GM21825 (cell line): ENCODE results near the gene TNFSF18.
A peak's percentile ranks its signal among the peaks of the same experiment; 100 is the strongest.

ENCODE experiments used
- ATAC-seq: cut with Tn5 transposase; IDR thresholded peaks from one replicate; pipeline ENCODE4 v1.9.1; 2021; ENCODE audit warnings: mild to moderate bottlenecking, moderate library complexity; ENCODE audit not compliant: unreplicated experiment

TNFSF18 gene

GRCh38 chr1:173039626-173040025 is 11.1 kb downstream of the TNFSF18 start:
- ATAC-seq = no peak

- ATAC-seq = no peak
Observed at GRCh38 chr1:173038875-173039554, 11.7 kb downstream of the TNFSF18 start.

- no peak for ATAC-seq
Observed at GRCh38 chr1:173024543-173024942, 26.2 kb downstream of the TNFSF18 start.

DNA sequence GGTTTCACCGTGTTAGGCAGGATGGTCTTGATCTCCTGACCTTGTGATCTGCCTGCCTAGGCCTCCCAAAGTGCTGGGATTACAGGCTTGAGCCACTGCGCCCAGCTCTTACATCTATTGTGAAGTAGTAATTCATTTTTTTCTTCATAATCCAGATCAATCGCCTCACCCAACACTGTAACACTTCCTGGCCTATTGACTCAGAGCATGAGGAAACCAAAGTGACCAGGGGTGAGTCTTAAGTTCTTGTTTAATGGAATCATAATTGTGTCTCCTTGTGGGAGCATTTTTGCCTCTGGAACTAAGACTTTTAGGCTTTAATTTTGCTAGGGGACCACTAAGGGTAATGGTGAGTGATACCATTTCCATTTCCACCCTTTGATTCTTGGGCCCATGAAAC is 27.4 kb downstream of the TNFSF18 start:
- ATAC-seq = no peak

- ATAC-seq = peak; percentile 89
Observed at GRCh38 chr1:173020138-173020750, 30.5 kb downstream of the TNFSF18 start.

- ATAC-seq = no peak
Observed at GRCh38 chr1:173017792-173018191, 32.9 kb downstream of the TNFSF18 start.

DNA sequence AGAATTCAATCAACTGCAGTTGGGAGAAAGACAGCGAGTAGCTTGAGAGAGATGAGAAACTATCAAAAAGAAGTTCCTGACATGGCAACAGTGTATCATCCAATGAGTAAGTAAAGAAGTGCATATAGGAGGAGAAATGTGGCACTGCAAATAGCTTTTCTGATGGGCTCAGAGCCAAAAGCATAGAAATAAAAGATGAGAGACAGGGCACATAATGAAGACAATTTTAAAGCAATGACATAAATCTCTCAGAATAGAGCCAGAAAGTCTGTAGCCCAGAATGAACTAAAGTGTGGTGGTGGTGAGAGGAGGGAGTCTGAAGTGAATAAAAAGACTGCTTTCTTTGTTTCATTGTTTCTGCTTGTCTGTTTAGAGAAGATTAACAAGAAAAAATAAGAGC is 34.3 kb downstream of the TNFSF18 start:
- no peak for ATAC-seq

DNA sequence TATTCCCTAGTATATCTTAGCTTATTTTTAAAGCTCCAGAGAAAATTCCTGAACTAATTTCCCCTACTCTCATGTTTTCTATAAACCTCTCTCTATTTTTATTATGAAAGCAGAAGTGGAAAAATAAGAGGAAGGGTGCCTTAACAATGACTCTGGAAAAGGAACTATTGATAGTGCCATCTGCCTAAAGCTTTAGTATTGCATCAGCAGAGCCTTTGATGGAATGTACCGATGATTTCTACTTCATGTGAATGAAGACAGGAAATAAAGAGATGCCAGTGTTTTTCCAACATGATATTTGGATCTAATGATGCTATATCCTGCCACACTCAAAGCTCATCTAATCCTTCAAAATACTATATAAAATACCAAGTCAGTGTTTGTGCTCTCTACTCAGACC is 35.1 kb downstream of the TNFSF18 start:
- ATAC-seq = no peak

- no peak for ATAC-seq
Observed at GRCh38 chr1:173014160-173014559, 36.6 kb downstream of the TNFSF18 start.

DNA sequence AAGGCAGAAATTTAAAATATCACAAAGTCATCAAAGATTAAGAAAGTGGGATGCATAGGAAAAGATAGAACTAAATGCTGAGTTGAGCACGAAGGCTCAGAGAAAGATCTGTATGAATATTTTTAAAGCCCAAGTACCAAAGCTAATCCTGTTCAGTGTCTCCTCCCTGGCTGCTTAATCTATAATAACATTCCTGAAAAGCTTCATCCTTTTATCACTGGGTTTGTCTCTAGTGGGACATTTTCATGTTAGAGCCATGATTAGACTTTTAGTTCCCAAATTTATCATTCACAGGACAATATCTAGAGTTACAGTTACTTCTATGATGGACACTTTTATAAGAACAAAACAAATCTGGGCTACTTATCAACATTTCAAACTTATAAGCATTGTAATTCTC is 38.6 kb downstream of the TNFSF18 start:
- ATAC-seq = no peak

DNA sequence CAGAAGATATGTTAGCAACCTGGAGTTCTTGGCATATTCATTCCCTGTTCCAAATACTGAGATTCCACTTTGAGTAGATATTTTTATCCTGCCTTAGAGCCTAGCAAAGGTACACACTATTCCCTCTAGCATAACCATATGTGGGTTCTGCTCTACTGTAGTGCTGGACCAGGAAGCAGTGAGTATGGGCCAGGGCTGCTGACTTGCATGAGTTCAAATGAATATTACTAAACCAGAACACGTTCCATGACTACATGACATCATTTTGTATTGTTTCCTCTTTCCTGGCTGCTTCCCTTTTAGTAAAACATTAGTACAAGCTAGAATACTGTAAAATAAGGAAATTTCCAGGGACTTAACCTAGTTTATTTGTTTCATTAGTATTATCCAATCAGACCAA is 41.1 kb downstream of the TNFSF18 start:
- no peak for ATAC-seq

DNA sequence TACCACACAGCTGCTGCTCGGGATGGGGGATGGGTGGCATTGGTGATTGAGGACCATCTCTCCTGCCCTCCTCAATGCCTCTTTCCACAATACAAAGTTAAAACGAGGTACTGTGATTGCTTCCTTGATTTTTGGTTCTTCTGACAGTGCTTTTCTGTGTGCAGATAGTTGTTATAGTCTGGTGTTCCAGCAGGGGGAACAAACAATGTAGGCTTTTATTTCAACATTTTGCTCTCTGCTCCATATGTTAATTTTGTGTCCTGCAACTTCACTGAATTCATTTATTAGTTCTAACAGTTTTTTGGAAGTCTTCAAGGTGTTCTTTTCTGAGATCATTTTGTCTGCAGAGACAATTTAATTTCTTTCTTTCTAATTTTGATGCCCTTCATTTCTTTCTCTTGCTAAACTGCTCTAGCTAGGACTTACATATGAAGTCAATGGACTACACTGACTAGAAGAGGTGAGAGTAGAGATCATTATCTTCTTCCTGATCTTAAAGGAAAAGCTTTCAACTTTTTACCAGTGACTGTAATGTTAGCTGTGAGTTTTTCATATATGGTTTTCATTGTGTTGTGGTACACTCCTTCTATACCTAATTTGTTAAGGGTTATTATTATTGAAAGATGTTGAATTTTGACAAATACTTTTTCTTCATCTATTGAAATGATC is 45.4 kb downstream of the TNFSF18 start:
- ATAC-seq = no peak

GRCh38 chr1:173002891-173003838 is 47.6 kb downstream of the TNFSF18 start:
- ATAC-seq = no peak

DNA sequence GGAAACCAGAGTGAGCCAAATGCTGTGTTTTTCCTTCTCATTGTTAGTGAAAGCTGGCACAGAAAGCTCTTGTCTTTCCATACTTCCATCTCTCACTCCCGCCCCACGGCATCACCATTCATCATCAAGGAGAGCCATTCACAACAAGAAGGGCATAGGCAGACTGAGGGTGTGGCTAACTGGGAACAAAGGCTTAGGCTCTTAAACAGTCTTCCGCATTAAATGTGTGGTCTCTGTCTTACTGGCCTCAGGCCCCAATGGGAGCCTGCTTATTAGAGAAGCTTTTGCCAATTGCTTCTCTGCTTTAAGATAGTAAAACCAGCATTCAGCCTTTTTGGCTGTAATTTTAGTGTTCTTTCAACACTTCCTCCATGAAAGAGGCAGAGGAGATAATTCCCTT is 51.4 kb downstream of the TNFSF18 start:
- no peak for ATAC-seq

DNA sequence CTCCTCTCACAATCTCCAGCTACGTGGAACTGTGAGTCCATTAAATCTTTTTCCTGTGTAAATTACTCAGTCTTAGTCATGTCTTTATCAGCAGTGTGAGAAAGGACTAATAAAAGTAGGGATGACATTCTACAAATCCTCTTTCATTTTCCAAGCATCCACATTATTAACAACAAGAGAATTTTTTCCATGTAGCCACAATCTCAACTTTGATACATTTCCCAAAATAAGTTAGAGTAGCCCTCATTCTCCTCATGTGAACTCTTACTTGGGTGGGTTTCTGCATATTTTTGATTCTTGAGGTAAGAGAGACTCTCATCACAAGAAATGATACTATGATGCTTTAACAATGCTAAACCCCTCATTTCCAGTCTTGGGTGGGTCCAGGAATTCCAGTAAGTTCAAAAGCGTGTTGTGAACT is 52.8 kb downstream of the TNFSF18 start:
- no peak for ATAC-seq

- ATAC-seq = no peak
Observed at GRCh38 chr1:172993640-172994039, 57.1 kb downstream of the TNFSF18 start.

GRCh38 chr1:172991674-172992400 is 58.9 kb downstream of the TNFSF18 start:
- no peak for ATAC-seq

DNA sequence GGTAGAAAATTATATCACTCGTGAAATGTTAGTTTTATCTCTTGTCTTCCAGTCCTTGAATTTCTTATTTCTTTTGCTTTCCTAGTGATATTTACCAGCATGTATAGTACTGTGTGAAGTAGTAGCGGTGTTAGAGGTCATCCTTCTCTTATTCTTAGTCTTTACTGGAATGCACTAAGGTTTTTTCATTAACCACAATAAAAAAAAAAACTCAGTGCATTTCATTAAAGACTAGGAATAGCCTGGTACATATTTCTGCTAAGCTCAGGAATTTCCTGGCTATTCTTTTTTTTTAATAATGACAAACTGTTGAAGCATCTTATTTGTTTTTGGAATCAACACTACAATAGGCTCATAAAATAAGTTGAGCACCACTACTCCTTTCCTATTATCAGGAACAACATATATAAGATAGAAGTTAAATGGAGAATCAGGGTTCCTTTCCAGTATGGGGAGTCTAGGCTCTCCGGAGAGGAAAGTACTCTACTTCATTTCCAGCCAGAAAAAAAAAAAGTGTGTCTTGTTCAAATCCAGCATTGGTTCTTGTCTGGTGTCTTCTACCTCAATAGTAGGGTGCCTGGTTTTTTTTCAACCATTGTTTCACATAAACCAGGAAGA is 60.0 kb downstream of the TNFSF18 start:
- ATAC-seq = no peak
